PC-3 (cell line): ENCODE results near the gene ARHGAP9.

Experiments used
- CTCF ChIP-seq: fragments of 300-600 bp; sonication (generic); conservative IDR thresholded peaks from 2 replicates; pipeline ENCODE4 v1.5.1; 2017; ENCODE audit warnings: antibody characterized with exemption, low read depth, mild to moderate bottlenecking, low read length
- EZH2 ChIP-seq: fragments of 300-600 bp; sonication (generic); IDR thresholded peaks from one replicate; pipeline ENCODE4 v1.6.1; 2017; ENCODE audit warnings: antibody characterized with exemption, mild to moderate bottlenecking, low read length; ENCODE audit not compliant: unreplicated experiment

GRCh38 chr12:57473392-57473791 lies 6.3 kb downstream of the ARHGAP9 start:
- TF ChIP-seq CTCF = no peak
- no peak for TF ChIP-seq EZH2
